Right kidney (tissue), 9 donors: ENCODE data around the gene NARS2.
"Not testable (repeated sequence)": the region's sequence is repeated elsewhere in the genome, so short reads cannot be mapped to it uniquely, and the experiment has no call there.

Experiments
- DNase-seq: peaks from one replicate; pipeline ENCODE4 v3.0.0-alpha.2; 2016
- long read RNA-seq, 8 donors: transcript quantifications; one replicate each; lab custom pipeline, GENCODE V29; 2026

Gene NARS2
- long read RNA-seq, donor 1, transcript NARS2-201 (14 exons, 2,519 nt), result major isoform, 5 of 5 reads
- long read RNA-seq, donor 1, partial matches to known transcripts, result 0 of 5 reads
- long read RNA-seq, donor 1, other reads (novel, unspliced or antisense), result 0 of 5 reads
- long read RNA-seq, donor 2, transcript NARS2-201 (14 exons, 2,519 nt), result major isoform, 6 of 6 reads
- long read RNA-seq, donor 2, partial matches to known transcripts, result 0 of 6 reads
- long read RNA-seq, donor 2, other reads (novel, unspliced or antisense), result 0 of 6 reads
- long read RNA-seq, donor 3, partial matches to known transcripts, result 0 of 4 reads
- long read RNA-seq, donor 3, other reads (novel, unspliced or antisense), result 0 of 4 reads
- long read RNA-seq, donor 4, partial matches to known transcripts, result 0 of 4 reads
- long read RNA-seq, donor 4, other reads (novel, unspliced or antisense), result 0 of 4 reads
- long read RNA-seq, donor 5, transcript NARS2-201 (14 exons, 2,519 nt), result major isoform, 6 of 6 reads
- long read RNA-seq, donor 5, partial matches to known transcripts, result 0 of 6 reads
- long read RNA-seq, donor 5, other reads (novel, unspliced or antisense), result 0 of 6 reads
- long read RNA-seq, donor 6, partial matches to known transcripts, result 0 of 4 reads
- long read RNA-seq, donor 6, other reads (novel, unspliced or antisense), result 0 of 4 reads
- long read RNA-seq, donor 7, transcript NARS2-201 (14 exons, 2,519 nt), result major isoform, 7 of 21 reads
- long read RNA-seq, donor 7, partial matches to known transcripts, result 14 of 21 reads
- long read RNA-seq, donor 7, other reads (novel, unspliced or antisense), result 0 of 21 reads
- long read RNA-seq, donor 8, transcript NARS2-201 (14 exons, 2,519 nt), result major isoform, 9 of 9 reads
- long read RNA-seq, donor 8, partial matches to known transcripts, result 0 of 9 reads
- long read RNA-seq, donor 8, other reads (novel, unspliced or antisense), result 0 of 9 reads

GRCh38 chr11:78574386-78575381 lies at the start of gene NARS2:
Gene NARS2, minus strand, starts transcription at chr11:78574864. Its CDS starts 376 bp downstream, at chr11:78574488.
- DNase-seq, result peak; percentile 96

- no peak for DNase-seq
Observed at GRCh38 chr11:78622666-78623065, 48.0 kb upstream of the NARS2 start.

- DNase-seq, result no peak
Observed at GRCh38 chr11:78620159-78620558, 45.5 kb upstream of the NARS2 start.

- DNase-seq, result no peak
Observed at GRCh38 chr11:78615724-78616123, 41.1 kb upstream of the NARS2 start.

DNA sequence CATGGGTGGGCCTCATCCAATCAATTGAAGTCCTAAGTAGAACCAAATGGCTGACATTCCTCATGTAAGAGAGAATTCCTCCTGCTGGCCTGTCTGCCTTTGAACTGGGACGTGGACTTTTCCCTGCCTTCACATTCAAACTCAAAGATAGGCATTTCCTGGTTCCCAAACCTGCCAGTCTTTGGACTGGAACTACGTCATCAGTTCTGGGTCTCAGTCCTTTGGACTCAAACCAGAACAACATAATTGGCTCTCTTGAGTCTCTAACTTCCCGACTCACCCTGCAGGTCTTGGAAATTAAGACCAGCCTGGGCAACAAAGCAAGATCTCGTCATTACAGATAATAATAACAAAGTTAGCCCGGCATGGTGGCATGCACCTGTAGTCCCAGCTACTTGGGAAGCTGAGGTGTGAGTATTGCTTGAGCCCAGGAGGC lies 38.7 kb upstream of the NARS2 start:
- no peak for DNase-seq

- DNase-seq, result no peak
Observed at GRCh38 chr11:78612721-78613377, 38.2 kb upstream of the NARS2 start.

GRCh38 chr11:78609321-78609720 lies 34.7 kb upstream of the NARS2 start:
- DNase-seq, result not testable (repeated sequence)

DNA sequence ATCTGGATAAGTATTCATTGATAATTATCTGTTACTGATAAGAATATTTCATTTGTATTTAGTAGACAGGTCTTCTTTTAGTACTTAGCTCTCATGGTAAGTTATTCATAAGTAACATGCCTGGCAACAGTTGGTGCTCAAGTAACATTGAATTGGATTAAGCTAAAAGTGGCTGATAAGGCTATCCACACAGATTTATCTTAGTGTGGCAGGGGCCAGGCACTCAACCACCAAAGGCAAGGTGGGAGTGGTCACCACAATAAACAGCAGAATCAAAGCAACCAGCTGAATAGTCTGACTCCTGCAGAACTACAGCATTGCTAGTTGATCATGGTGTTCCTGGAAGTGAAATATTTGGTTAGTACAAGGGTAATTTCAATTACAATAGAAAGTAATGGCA lies 33.0 kb upstream of the NARS2 start:
- no peak for DNase-seq

DNA sequence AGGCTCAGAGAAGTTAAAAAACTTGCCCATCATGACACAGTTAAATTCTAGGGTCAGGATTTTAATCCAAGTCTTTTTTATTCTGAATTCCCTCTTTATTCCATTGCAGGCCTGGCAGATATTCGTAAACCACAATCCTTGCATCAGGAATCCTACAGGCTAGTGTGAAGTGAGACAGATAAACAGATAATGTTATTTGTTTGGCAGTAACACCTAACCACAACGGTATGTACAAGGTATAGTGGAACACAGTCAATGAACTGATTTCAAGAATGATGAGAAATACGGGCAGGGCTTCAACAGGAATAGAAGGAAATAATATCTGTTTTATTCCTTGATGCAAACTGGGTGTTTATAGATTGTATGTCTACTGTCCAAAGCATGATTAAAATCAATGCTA lies 32.0 kb upstream of the NARS2 start:
- DNase-seq, result no peak

GRCh38 chr11:78605296-78605695 lies 30.6 kb upstream of the NARS2 start:
- DNase-seq, result no peak

DNA sequence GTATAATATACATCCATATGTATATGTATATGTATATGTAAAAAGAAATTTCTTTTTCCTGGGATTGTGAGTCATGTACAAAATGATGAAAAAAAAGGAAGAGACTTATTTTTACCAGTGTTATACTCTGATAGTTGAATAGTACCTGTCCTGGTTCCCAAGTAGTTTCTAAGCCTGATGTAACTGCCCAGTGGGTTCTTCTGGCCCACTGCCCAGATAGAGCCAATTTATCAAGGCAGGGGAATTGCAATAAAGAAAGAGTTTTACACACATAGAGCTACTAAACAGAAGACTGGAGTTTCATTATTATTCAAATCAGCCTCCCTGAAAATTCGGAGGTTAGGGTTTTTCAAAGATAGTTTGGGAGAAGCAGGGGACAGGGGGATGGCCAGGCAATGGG lies 29.1 kb upstream of the NARS2 start:
- DNase-seq, result no peak

DNA sequence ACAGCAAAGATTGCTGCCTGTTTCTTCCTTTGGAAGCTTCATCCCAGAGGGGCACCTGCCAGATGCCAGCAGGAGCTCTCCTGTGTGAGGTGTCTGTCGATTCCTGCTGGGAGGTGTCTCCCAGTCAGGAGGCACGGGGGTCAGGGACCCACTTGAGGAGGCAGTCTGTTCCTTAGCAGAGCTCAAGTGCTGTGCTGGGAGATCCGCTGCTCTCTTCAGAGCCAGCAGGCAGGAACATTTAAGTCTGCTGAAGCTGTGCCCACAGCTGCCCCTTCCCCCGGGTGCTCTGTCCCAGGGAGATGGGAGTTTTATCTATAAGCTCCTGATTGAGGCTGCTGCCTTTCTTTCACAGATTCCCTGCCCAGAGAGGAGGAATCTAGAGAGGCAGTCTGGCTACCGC lies 28.1 kb upstream of the NARS2 start:
- not testable (repeated sequence) for DNase-seq

GRCh38 chr11:78601066-78601465 lies 26.4 kb upstream of the NARS2 start:
- DNase-seq, result not testable (repeated sequence)

DNA sequence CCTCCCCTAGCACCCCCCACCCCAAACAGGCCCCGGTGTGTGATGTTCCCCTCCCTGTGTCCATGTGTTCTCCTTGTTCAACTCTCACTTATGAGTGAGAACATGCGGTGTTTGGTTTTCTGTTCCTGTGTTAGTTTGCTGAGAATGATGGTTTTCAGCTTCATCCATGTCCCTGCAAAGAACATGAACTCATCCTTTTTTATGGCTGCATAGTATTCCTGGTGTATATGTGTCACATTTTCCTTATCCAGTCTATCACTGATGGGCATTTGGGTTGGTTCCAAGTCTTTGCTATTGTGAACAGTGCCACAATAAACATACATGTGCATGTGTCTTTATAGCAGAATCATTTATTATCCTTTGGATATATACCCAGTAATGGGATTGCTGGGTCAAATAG lies 22.9 kb upstream of the NARS2 start:
- DNase-seq, result not testable (repeated sequence)

- DNase-seq, result peak; percentile 62
Observed at GRCh38 chr11:78595436-78596130, 20.9 kb upstream of the NARS2 start.

- DNase-seq, result no peak
Observed at GRCh38 chr11:78594814-78595213, 20.1 kb upstream of the NARS2 start.

DNA sequence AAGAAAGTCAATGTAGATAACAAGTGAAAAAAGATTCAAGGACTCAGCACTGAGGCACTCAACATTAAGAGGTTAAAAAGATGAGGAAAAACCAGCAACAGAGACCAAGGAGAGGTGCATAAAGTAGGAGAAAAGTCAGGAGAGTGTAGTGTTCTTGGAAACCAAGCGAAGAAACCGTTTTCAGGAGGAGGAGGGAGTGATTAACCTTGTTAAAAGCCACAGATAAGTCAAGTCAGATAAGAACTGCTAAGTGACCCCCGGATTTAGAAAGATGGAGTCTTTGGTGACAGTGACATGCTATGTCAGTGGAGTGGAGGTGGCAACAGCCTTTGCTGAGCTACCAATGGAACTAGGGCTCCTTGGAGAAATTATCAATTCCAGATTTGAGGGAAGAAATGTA lies 13.9 kb upstream of the NARS2 start:
- no peak for DNase-seq

DNA sequence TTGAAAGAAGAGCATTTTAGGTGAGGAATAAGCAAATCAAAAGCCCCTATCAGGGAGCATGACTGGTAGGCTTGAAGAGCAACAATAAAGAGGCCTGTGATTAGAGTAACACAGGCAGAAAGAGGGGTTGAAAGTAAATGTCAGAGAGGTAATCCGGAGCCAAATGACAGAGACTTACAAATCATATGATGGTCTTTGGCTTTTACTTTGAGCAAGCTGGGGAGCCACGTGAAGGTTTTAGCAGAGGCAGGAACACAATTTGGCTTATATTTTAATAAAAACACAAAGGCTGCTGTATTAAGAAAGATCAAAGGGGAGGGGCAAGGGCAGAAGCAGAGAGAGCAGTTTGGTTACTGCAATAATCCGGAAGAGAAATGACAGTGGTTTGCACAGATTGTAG lies 12.8 kb upstream of the NARS2 start:
- DNase-seq, result no peak

DNA sequence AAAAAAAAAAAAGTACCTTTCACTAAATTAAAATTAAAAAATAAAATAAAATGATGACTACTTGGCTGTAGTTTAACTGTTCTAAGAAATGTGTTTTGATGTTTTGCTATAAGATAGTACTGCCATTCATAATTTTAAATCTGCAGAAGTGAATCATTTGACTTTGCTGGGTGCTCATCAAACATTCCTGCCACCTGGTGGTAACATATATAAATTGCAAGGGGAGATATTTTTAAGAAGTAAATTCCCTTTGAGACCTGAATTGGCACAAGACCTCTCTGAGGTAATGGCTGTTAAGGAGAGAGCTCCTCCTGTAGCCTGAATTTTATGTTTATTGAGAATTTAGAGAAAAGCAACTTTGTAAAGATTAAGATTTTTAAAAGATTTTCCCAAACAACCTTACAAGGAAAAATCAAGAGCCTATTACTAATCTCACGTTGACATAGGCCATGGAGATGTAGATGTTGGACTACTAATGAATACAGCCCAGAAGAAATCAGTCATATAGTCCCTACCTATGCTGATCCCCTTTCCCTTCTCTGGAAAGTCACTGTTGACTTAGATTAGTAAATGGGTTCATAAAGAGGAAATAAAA lies 11.9 kb upstream of the NARS2 start:
- DNase-seq, result no peak

GRCh38 chr11:78583889-78584288 lies 9.2 kb upstream of the NARS2 start:
- DNase-seq, result no peak
